NCI-H748 treated with DMSO at 0.1 percent for 48 hours (cell line): ENCODE data around the gene PADI4.

Experiments used
- DNase-seq: peaks from one replicate; lab custom pipeline; 2025; lab: John Stamatoyannopoulos, UW

PADI4 gene

GRCh38 chr1:17350083-17350482 lies 42.1 kb downstream of the PADI4 start:
- no peak for DNase-seq

- no peak for DNase-seq
Measured at GRCh38 chr1:17350928-17351446, 43.0 kb downstream of the PADI4 start.

GRCh38 chr1:17351598-17352324 lies 43.8 kb downstream of the PADI4 start:
- no peak for DNase-seq

- DNase-seq = no peak
Measured at GRCh38 chr1:17352419-17352909, 44.5 kb downstream of the PADI4 start.

GRCh38 chr1:17355898-17356297 lies 47.9 kb downstream of the PADI4 start:
- no peak for DNase-seq

- DNase-seq = no peak
Measured at GRCh38 chr1:17356387-17357026, 48.5 kb downstream of the PADI4 start.

- no peak for DNase-seq
Measured at GRCh38 chr1:17358557-17358956, 50.6 kb downstream of the PADI4 start.

DNA sequence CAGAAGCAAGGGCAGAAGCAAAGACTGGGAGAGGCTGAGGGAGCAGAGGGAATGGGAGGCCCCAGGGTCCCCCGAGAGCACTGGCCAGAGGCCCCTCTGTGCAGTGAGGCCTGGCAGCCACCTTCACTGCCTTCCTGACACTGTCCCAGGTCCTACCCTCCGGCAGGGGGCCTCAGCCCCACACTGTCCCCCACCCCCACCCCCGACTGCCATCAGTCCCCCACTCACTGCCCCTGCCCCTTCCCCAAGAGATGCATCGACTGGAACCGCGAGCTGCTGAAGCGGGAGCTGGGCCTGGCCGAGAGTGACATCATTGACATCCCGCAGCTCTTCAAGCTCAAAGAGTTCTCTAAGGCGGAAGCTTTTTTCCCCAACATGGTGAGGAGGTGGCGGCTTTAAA lies 51.0 kb downstream of the PADI4 start:
- no peak for DNase-seq

GRCh38 chr1:17359808-17360207 lies 51.8 kb downstream of the PADI4 start:
- no peak for DNase-seq

- DNase-seq = no peak
Measured at GRCh38 chr1:17360272-17360956, 52.4 kb downstream of the PADI4 start.

DNA sequence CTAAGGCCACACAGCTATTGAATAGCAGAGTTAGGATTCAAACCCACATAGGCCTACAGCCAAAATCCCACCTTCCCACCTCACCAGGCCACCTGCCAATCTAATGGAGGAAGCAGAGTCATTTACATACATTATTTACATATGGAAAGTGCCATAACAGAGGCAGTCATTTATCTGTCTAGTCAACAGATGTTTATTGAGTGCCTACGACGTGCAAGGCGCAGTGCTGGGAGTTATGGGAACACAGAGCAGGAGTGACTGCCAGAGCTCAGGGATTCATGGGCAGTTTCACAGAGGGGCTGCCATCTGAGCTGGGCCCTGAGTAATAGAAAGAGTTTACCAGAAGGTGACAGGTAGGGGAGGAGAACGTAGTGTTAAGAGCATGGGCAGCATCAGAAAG lies 53.7 kb downstream of the PADI4 start:
- no peak for DNase-seq

DNA sequence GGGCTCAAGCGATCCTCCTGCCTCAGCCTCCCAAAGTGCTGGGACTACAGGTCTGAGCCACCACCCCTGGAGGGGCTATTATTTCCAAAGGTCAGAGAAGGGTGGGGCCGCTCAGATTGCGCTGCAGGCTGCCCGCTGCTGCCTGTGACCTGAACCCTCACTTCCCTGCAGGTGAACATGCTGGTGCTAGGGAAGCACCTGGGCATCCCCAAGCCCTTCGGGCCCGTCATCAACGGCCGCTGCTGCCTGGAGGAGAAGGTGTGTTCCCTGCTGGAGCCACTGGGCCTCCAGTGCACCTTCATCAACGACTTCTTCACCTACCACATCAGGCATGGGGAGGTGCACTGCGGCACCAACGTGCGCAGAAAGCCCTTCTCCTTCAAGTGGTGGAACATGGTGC lies 55.4 kb downstream of the PADI4 start:
- DNase-seq = no peak

GRCh38 chr1:17363771-17364170 lies 55.8 kb downstream of the PADI4 start:
- no peak for DNase-seq

- no peak for DNase-seq
Measured at GRCh38 chr1:17365293-17365692, 57.3 kb downstream of the PADI4 start.

- DNase-seq = no peak
Measured at GRCh38 chr1:17369466-17369865, 61.5 kb downstream of the PADI4 start.

GRCh38 chr1:17370618-17371017 lies 62.6 kb downstream of the PADI4 start:
- no peak for DNase-seq

- DNase-seq = no peak
Measured at GRCh38 chr1:17371896-17372295, 63.9 kb downstream of the PADI4 start, which contains the start of gene PADI6. Gene PADI6 (plus strand): TSS chr1:17372196. CDS start chr1:17372246, 50 bp downstream.

GRCh38 chr1:17372955-17373354 lies 65.0 kb downstream of the PADI4 start:
- no peak for DNase-seq

DNA sequence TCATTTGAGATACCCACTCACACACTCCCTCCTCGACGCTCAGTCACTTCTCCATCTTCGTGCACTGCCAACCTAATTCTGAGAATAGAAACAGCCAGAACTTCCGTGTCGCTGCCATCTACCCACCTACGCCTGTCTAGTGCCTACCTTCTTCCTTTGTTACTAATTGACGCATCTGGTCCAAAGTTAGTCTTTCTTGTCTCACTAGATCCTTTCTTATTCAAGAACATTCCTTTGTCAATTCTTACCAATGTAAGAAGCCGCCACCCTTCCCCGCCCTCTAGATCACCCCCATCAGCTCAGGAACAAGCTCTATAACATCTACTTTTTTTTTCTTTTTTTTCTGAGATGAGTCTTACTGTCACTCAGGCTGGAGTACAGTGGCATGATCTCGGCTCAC lies 67.7 kb downstream of the PADI4 start:
- DNase-seq = no peak

- peak; percentile 84 for DNase-seq
Measured at GRCh38 chr1:17377325-17377953, 69.4 kb downstream of the PADI4 start.

- no peak for DNase-seq
Measured at GRCh38 chr1:17381161-17381560, 73.2 kb downstream of the PADI4 start.

- DNase-seq = no peak
Measured at GRCh38 chr1:17392199-17392740, 84.3 kb downstream of the PADI4 start.
